Inferior parietal cortex (tissue), 1 donor: ENCODE measurements around the gene IDUA.

Experiments
- DNase-seq: peaks from one replicate; pipeline ENCODE4 v3.0.0-alpha.2; 2016; ENCODE audit errors: extremely low spot score

Gene IDUA

GRCh38 chr4:1015179-1015578 lies 28.3 kb downstream of the IDUA start:
- DNase-seq, result no peak

GRCh38 chr4:1015746-1016145 lies 28.9 kb downstream of the IDUA start:
- no peak for DNase-seq

- DNase-seq, result no peak
Measured at GRCh38 chr4:1017211-1017610, 30.4 kb downstream of the IDUA start.

- no peak for DNase-seq
Measured at GRCh38 chr4:1017706-1018105, 30.9 kb downstream of the IDUA start.

- no peak for DNase-seq
Measured at GRCh38 chr4:1018147-1019020, 31.5 kb downstream of the IDUA start.

- no peak for DNase-seq
Measured at GRCh38 chr4:1019320-1019719, 32.5 kb downstream of the IDUA start.

GRCh38 chr4:1019729-1020470 lies 33.1 kb downstream of the IDUA start:
- no peak for DNase-seq

GRCh38 chr4:1021386-1022050 lies 34.7 kb downstream of the IDUA start:
- no peak for DNase-seq

GRCh38 chr4:1022051-1022738 lies 35.4 kb downstream of the IDUA start:
- DNase-seq, result no peak

GRCh38 chr4:1022739-1023066 lies 35.9 kb downstream of the IDUA start:
- no peak for DNase-seq

GRCh38 chr4:1023075-1023640 lies 36.3 kb downstream of the IDUA start:
- DNase-seq, result no peak

GRCh38 chr4:1023895-1024740 lies 37.3 kb downstream of the IDUA start:
- DNase-seq, result no peak

GRCh38 chr4:1024882-1025545 lies 38.2 kb downstream of the IDUA start:
- no peak for DNase-seq

- DNase-seq, result no peak
Measured at GRCh38 chr4:1026115-1026514, 39.3 kb downstream of the IDUA start.

GRCh38 chr4:1027219-1027914 lies 40.5 kb downstream of the IDUA start:
- DNase-seq, result no peak

GRCh38 chr4:1027915-1028238 lies 41.0 kb downstream of the IDUA start:
- no peak for DNase-seq

- no peak for DNase-seq
Measured at GRCh38 chr4:1028574-1029220, 41.9 kb downstream of the IDUA start.

GRCh38 chr4:1029529-1029928 lies 42.7 kb downstream of the IDUA start:
- no peak for DNase-seq

GRCh38 chr4:1030031-1030430 lies 43.2 kb downstream of the IDUA start:
- DNase-seq, result no peak
